GM19372 (cell line): ENCODE results near the gene HDDC3.
A peak's percentile ranks its signal among the peaks of the same experiment; 100 is the strongest.
"Not testable (repeated sequence)": the region's sequence is repeated elsewhere in the genome, so short reads cannot be mapped to it uniquely, and the experiment has no call there.

ENCODE experiments used
- ATAC-seq: cut with Tn5 transposase; IDR thresholded peaks from one replicate; pipeline ENCODE4 v1.9.1; 2021; ENCODE audit warnings: mild to moderate bottlenecking, low read depth, moderate library complexity; ENCODE audit not compliant: unreplicated experiment

Gene HDDC3

GRCh38 chr15:90911906-90912769 is 20.2 kb downstream of the HDDC3 start:
- no peak for ATAC-seq

- ATAC-seq, result no peak
Measured at GRCh38 chr15:90911302-90911623, 21.1 kb downstream of the HDDC3 start.

GRCh38 chr15:90910441-90911301 is 21.7 kb downstream of the HDDC3 start:
- no peak for ATAC-seq

- no peak for ATAC-seq
Measured at GRCh38 chr15:90909976-90910375, 22.4 kb downstream of the HDDC3 start.

GRCh38 chr15:90909449-90909848 is 22.9 kb downstream of the HDDC3 start:
- not testable (repeated sequence) for ATAC-seq

- no peak for ATAC-seq
Measured at GRCh38 chr15:90907838-90908507, 24.4 kb downstream of the HDDC3 start.

- ATAC-seq, result no peak
Measured at GRCh38 chr15:90907051-90907660, 25.2 kb downstream of the HDDC3 start.

- no peak for ATAC-seq
Measured at GRCh38 chr15:90906181-90906849, 26.0 kb downstream of the HDDC3 start.

GRCh38 chr15:90905306-90906180 is 26.8 kb downstream of the HDDC3 start:
- no peak for ATAC-seq

GRCh38 chr15:90904746-90905145 is 27.6 kb downstream of the HDDC3 start:
- no peak for ATAC-seq

GRCh38 chr15:90903733-90904536 is 28.4 kb downstream of the HDDC3 start:
- ATAC-seq, result no peak

- ATAC-seq, result peak; percentile 47
Measured at GRCh38 chr15:90902840-90903732, 29.3 kb downstream of the HDDC3 start, which contains the start of gene MAN2A2. MAN2A2 (plus strand) TSS chr15:90903302; CDS start chr15:90904208, 906 bp downstream.

GRCh38 chr15:90902040-90902839 is 30.1 kb downstream of the HDDC3 start:
- peak; percentile 59 for ATAC-seq

GRCh38 chr15:90901175-90902039 is 30.9 kb downstream of the HDDC3 start:
- no peak for ATAC-seq

GRCh38 chr15:90897131-90897655 is 35.2 kb downstream of the HDDC3 start:
- peak; percentile 60 for ATAC-seq
